Inflammatory macrophage treated with lipopolysaccharide for 4 hours (primary cell): ENCODE data around the gene HES2.
A peak's percentile ranks its signal among the peaks of the same experiment; 100 is the strongest.
"Not testable (repeated sequence)": the region's sequence is repeated elsewhere in the genome, so short reads cannot be mapped to it uniquely, and the experiment has no call there.

Experiments used
- DNase-seq: peaks from one replicate; pipeline ENCODE4 v3.0.0-alpha.2; 2020

HES2 gene

DNA sequence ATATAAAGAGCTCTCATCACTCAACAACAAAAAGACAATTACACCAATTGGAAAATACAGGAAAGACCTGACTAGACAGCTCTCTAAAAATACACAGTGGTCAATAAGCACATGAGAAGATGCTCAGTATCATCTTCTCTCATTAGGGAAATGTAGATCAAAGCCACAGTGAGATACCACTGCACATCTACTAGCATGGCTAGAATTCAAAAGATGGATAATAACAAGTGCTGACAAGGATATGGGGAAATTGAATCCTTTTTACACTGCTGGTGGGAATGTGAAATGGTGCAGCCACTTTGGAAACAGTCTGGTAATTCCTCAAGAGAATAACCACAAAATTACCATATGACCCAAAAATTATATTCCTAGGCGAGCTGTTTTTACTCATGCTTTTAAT, 35.6 kb downstream of the HES2 start:
- no peak for DNase-seq

DNA sequence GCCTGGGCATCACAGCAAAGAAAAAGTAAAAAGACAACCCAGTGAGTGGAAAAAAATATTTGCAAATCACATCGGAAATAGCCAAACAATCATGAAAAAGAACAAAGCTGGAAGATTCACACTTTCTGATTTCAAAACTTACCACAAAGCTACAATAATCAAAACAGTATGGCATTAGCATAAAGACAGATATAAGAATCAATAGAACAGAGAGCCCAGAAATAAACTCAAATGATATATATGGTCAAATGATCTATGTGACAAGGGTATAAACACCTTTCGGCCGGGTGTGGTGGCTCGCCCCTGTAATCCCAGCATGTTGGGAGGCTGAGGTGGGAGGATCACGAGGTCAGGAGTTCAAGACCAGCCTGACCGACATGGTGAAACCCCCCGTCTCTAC, 39.7 kb downstream of the HES2 start:
- DNase-seq: no peak

DNA sequence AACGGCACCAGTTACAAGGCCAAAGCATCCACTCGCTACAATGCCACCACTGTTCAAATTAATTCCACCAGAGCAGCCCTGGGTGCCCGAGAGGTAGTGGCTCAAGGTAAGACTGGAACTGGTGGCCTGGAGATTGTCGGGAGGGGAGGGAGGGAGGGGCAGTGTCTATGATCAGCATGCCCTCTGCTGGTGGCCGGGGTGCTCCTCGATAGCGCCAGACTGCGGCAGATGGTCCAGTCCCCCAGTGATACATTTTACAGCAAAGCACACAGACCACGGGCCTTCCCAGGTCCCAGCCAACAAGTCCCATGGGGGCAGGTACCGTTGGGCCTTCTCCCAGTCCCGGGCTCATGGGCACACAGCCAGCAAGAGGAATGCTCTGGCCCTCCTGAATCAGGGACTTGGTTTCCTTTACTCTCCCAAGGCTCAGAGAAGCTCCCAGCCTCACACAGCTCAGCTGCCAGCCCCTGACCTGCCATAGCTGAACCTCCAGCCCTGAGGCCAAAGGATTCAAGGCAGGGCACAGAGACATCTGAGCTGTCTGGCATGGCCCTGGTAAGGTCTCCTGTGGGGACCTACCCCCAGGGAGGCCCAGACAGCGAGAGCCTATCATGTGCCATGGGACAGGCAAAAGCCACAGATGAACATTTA, 41.5 kb downstream of the HES2 start:
- DNase-seq: no peak

DNA sequence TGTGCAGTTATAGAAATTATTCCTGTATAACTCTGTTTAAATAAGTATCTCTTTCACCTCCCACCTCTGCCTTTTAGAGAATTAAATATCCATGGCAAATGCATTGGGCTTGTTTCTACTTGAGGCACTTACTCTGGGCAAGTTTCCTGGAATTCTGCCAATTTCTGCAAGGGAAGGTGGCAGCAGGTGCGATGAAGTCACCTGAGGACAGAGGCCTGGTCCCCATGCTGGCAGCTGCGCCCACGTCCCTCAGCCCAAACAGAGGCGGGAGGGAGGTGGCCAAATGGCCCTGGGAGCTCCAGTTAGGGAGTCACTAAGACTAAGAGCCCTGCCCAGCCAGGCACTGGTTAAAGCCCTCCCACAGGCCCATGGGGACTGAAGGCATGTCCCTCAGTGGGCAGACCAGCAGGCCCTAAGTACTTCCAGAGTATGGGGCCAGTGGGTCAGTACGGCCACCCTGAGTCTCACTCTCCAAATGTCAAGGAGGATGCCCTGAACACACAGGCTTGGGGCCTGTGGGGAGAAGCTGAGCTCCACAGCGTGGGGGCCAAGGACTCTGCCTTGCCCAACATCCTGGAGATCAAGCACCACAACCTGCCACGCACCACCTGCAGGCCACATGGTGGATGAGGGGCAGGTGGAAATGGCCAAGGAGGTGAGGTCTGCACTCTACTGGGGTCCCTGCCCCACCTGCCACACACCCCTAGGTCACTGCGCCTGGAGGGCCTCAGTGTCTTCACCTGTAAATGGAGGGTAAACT, 45.6 kb downstream of the HES2 start:
- no peak for DNase-seq

DNA sequence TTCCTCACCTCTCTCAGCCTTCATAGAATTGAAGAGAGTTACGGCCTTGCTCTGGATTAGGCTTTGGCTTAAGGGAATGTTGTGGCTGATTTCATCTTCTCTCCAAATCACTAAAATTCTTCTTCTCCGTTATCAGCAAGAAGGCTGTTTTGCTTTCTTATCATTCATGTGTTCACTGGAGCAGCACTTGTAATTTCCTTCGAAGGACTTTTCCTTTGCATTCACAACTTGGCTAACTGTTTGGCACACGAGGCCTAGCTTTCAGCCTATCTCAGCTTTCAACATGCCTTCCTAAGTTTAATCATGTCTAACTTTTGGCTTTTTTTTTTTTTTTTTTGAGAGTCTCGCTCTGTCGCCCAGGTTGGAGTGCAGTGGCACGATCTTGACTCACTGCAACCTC, 47.5 kb downstream of the HES2 start:
- DNase-seq: not testable (repeated sequence)

DNA sequence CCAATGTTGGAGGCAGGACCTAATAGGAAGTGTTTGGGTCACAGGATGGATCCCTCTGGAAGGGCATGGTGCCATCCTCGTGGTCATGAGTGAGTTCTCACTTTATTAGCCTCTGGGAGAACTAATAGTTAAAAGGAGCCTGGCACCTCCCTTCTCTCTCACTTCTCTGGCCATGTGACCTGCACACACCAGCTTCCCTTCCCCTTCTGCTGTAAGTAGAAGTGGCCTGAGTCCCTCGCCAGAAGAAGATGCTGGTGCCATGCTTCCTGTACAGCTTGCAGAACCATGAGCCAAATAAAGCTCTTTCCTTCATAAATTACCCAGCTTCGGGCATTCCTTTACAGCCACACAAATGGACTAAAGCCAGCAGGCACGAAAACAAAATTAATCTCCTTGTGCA, 49.7 kb downstream of the HES2 start:
- DNase-seq: peak; percentile 28

DNA sequence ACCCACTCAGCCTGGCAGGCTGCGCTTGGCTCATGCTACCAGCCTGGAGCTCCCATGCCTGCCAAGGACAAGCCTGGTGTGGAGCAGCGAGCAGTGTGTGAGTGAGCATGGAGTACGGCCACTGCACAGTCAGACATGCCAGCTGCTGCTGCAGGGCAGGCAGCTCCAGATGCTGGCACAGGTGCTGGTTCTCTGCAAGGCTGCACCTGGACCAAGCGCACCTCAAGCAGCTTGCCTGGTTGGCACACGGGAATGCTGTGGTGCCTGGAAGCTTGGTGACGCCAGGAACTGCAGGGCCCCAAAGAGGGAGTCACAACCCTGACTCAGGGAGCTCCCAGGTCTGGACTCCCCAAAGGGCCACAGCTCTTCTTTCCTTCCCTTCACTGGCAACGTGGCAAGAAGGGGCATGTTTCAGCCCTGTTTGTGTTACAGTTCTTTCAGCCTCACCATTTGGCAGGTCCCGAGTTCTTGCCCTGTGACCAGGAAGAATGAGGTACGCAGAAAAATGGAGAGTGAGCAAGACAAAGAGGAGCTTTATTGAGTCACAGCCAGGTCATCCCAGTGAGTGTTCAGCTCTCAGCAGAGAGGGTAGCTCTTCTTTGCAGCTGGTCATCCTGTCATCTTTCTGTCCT, 52.2 kb downstream of the HES2 start:
- DNase-seq: no peak

DNA sequence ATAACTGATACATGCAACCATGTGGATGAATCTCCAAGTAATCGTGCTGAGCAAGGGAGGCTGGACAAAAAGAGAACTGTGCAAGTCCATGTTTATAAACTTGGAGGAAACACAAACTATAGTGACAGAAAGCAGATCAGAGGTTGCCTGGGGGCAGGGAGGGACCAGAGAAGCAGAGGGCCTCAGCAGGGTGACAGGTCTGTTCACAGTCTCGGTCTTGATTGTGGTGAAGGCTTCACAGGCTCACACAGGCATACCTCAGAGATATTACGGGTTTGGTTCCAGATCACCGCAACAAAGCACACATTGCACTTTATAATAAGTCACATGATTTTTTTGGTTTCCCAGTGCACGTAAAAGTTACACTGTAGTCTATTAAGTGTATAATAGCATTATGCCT, 54.7 kb downstream of the HES2 start:
- DNase-seq: no peak

DNA sequence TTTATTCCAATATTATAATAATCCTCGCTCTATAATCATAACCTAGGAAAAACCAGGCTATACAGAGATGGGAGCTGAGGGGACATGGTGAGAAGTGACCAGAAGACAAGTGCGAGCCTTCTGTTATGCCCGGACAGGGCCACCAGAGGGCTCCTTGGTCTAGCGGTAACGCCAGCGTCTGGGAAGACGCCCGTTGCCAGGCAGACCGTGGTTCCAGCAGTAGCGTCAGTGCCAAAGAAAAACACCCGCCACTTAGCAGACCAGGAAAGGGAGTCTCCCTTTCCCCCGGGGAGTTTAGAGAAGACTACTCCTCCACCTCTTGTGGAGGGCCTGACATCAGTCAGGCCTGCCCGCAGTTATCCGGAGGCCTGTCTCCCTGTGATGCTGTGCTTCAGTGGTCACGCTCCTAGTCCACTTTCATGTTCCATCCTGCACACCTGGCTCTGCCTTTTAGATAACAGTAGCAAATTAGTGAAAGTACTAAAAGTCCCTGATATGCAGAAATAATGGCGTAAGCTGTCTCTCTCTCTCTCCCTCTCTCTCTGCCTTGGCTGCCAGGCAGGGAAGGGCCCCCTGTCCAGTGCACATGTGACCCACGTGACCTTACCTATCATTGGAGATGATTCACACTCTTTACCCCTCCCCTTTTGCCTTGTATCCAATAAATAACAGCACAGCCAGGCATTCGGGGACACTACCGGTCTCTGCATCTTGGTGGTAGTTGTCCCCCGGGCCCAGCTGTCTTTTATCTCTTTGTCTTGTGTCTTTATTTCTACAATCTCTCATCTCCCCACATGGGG, 56.4 kb downstream of the HES2 start:
- DNase-seq: peak; percentile 36
